ENCODE measurements around the gene MOCOS. TPM values are rescaled to one million over a fixed set of nuclear protein-coding genes. Genes with fewer than 3 reads are reported as not detected.

The MOCOS gene
- total and polyA plus RNA-seq, 2 of the 8 experiments (the other 6 are each of a cell fraction or from before 2014, with no cell fraction given): 4.7 to 5.8 TPM

- Histone ChIP-seq H2BK15ac (ENCODE audit: low read length) (no peak overlapping the region), H3K23me2 (ENCODE audit: low read depth, low read length) (peaks cover 12% of the 10 kb centered on the region; the same call in 1 of the 2 replicates), H3K4me2 (ENCODE audit: insufficient read depth in 1 of 2, low read depth in 2 of 2, low read length in 2 of 2) (no peak overlapping the region), H2BK120ac (replicated peaks; ENCODE audit: low read depth, low read length) (no peak overlapping the region), H3K79me2 (ENCODE audit: control insufficient read depth in 1 of 2, insufficient read depth in 2 of 2, low read length in 2 of 2) (no peaks in the 10 kb centered on the region), H3K23ac (ENCODE audit: insufficient read length) (no peak overlapping the region), H4K8ac (ENCODE audit: extremely low read depth, insufficient read depth, low read length) (no peak overlapping the region), H2AK5ac (ENCODE audit: low read depth, low read length) (no peak overlapping the region), H3K14ac (ENCODE audit: insufficient read length) (no peak overlapping the region), H3K27me3 (replicated peaks in 1 of 4; ENCODE audit: control insufficient read depth in 3 of 4, extremely low read depth in 1 of 4, insufficient read depth in 3 of 4, low read length in 3 of 4) (peaks cover 9 to 30% (median 27%) of the 10 kb centered on the region in 4 experiments), H3K4ac (replicated peaks; ENCODE audit: insufficient read length, low read depth, low read length) (no peak overlapping the region), H2BK20ac (ENCODE audit: low read length) (no peak overlapping the region), H4K91ac (replicated peaks; ENCODE audit: insufficient read length, low read length) (no peak overlapping the region), H3K27ac (ENCODE audit: low read depth, low read length) (no peak overlapping the region), H2AFZ (ENCODE audit: low read length) (no peak overlapping the region), H2BK5ac (ENCODE audit: low read depth, low read length) (no peak overlapping the region), H3K9ac (replicated peaks in 1 of 4; ENCODE audit: extremely low read depth in 1 of 4, low read depth in 3 of 4, low read length in 3 of 4) (no peak overlapping the region), H3K36me3 (ENCODE audit: control insufficient read depth in 2 of 4, insufficient read depth in 4 of 4, low read length in 3 of 4) (no peaks in the 10 kb centered on the region), H3K18ac (ENCODE audit: extremely low read depth, low read length) (no peak overlapping the region), H2BK12ac (ENCODE audit: low read depth, low read length) (no peak overlapping the region), H3K79me1 (ENCODE audit: low read depth, low read length) (no peaks in the 10 kb centered on the region), H3K56ac (replicated peaks; ENCODE audit: insufficient read length, low read depth, low read length) (no peak overlapping the region), H3K9me3 (ENCODE audit: insufficient read depth in 2 of 2, low read depth in 1 of 2, low read length in 1 of 2) (no peaks in the 10 kb centered on the region), H3K4me3 (ENCODE audit: extremely low read depth in 1 of 4, insufficient read depth in 2 of 4, low read depth in 3 of 4, low read length in 4 of 4) (no peak overlapping the region), H3K4me1 (replicated peaks in 1 of 4; ENCODE audit: control insufficient read depth in 3 of 4, insufficient read depth in 4 of 4, low read length in 3 of 4) (no peaks in the 10 kb centered on the region; a peak in 1 of 7 replicates), H4K5ac (ENCODE audit: insufficient read length, low read depth, low read length) (no peak overlapping the region), H4K20me1 (replicated peaks in 1 of 2; ENCODE audit: control insufficient read depth in 1 of 2, insufficient read depth in 2 of 2, low read length in 2 of 2) (peaks cover 0 to 2% of the 10 kb centered on the region in 2 experiments)
- CTCF ChIA-PET (ENCODE audit: partially characterized antibody): interaction anchor here (0.8 to 2.3 kb wide), 6 partner anchors 10 to 355 kb away, joined by 3 to 19 read pairs (median 4); no protein-coding TSS in a partner anchor
- WGBS, 2 experiments (ENCODE audit: extremely low coverage in 1 of 2, insufficient coverage in 1 of 2, insufficient read length in 1 of 2, insufficient replicate concordance in 2 of 2, low coverage in 1 of 2, low lambda C conversion rate in 2 of 2, missing lambda C conversion rate in 1 of 2): 95% methylated on average over 1 of the region's 1 CpG; no CpG with 5 or more reads in 1 of the 2 experiments
- DNase-seq (ENCODE audit: low read depth in 1 of 2, low spot score in 2 of 2): no peak
- no peak for FAIRE-seq
- POLR2A ChIA-PET (ENCODE audit: partially characterized antibody): no interaction called here
- TF ChIP-seq SRF (IDR thresholded peaks at IDR 0.05; ENCODE audit: low read depth, low read length) (no peak), JUND (IDR thresholded peaks at IDR 0.05; ENCODE audit: low read length) (no peak), ATF3 (IDR thresholded peaks at IDR 0.05; ENCODE audit: insufficient read depth, low read depth, low read length) (no peak), EGR1 (IDR thresholded peaks at IDR 0.05; ENCODE audit: borderline replicate concordance, low read depth, low read length) (no peak), HDAC2 (IDR thresholded peaks at IDR 0.05; ENCODE audit: borderline replicate concordance in 1 of 2, low read depth in 2 of 2, low read length in 2 of 2) (no peak), FOSL1 (IDR thresholded peaks at IDR 0.05; ENCODE audit: insufficient read depth, low read depth, low read length) (no peak), RNF2 (IDR thresholded peaks at IDR 0.05; ENCODE audit: borderline replicate concordance, low read depth, low read length, missing control alignments, poor library complexity, severe bottlenecking) (no peak), SIX5 (IDR thresholded peaks at IDR 0.05; ENCODE audit: low read depth, low read length) (no peak), CEBPB (IDR thresholded peaks at IDR 0.05; ENCODE audit: low read depth, low read length) (no peak)
Measured at GRCh38 chr18:36294031-36294430, 106.7 kb downstream of the MOCOS start.

Measured in H1 (cell line).